ENCODE data around the gene GLIPR1L2. TPM values are rescaled to one million over a fixed set of nuclear protein-coding genes. Genes with fewer than 3 reads are reported as not detected.

GLIPR1L2 gene
- total and polyA plus RNA-seq, 2 of the 8 experiments (the other 6 are each of a cell fraction or from before 2014, with no cell fraction given), result 0.09 TPM; not detected in 1

DNA sequence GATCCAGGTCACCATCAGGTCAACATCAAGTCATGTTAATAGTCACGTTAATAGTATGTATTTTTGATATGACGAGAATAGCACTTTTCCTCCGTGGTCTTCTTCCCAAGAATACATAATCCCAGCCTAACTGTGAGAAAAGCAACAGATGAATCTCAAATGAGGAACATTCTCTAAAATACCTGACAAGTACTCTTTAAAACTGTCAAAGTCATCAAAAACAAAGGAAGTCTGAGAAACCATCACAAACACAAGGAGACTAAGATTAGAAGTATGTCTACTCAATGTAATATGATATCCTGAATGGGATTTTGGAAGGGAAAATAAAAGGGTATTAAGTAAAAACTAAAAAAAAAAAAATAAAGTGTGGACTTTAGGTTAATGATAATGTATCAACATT is 52.8 kb downstream of the GLIPR1L2 start:
- Histone ChIP-seq H2AFZ (ENCODE audit: low read length) (no peak overlapping the region), H3K27ac (ENCODE audit: low read depth, low read length) (no peak overlapping the region), H2BK5ac (ENCODE audit: low read depth, low read length) (no peak overlapping the region), H3K27me3 (replicated peaks in 1 of 4; ENCODE audit: control insufficient read depth in 3 of 4, extremely low read depth in 1 of 4, insufficient read depth in 3 of 4, low read length in 3 of 4) (no peaks in the 10 kb centered on the region), H4K20me1 (replicated peaks in 1 of 2; ENCODE audit: control insufficient read depth in 1 of 2, insufficient read depth in 2 of 2, low read length in 2 of 2) (no peaks in the 10 kb centered on the region), H3K4me3 (ENCODE audit: extremely low read depth in 1 of 4, insufficient read depth in 2 of 4, low read depth in 3 of 4, low read length in 4 of 4) (no peak overlapping the region), H4K8ac (ENCODE audit: extremely low read depth, insufficient read depth, low read length) (no peak overlapping the region), H3K18ac (ENCODE audit: extremely low read depth, low read length) (no peak overlapping the region), H2BK120ac (replicated peaks; ENCODE audit: low read depth, low read length) (no peak overlapping the region), H3K23ac (ENCODE audit: insufficient read length) (no peak overlapping the region), H3K9ac (replicated peaks in 1 of 4; ENCODE audit: extremely low read depth in 1 of 4, low read depth in 3 of 4, low read length in 3 of 4) (no peak overlapping the region), H3K4me1 (replicated peaks in 1 of 4; ENCODE audit: control insufficient read depth in 3 of 4, insufficient read depth in 4 of 4, low read length in 3 of 4) (no peaks in the 10 kb centered on the region), H3K56ac (replicated peaks; ENCODE audit: insufficient read length, low read depth, low read length) (no peak overlapping the region), H3K4me2 (ENCODE audit: insufficient read depth in 1 of 2, low read depth in 2 of 2, low read length in 2 of 2) (no peak overlapping the region), H3K14ac (ENCODE audit: insufficient read length) (no peak overlapping the region), H4K91ac (replicated peaks; ENCODE audit: insufficient read length, low read length) (no peak overlapping the region), H3K9me3 (ENCODE audit: insufficient read depth in 2 of 2, low read depth in 1 of 2, low read length in 1 of 2) (peaks cover 0 to 7% of the 10 kb centered on the region in 2 experiments; a peak in 2 of 4 replicates), H3K79me1 (ENCODE audit: low read depth, low read length) (no peaks in the 10 kb centered on the region), H2BK15ac (ENCODE audit: low read length) (no peak overlapping the region), H3K23me2 (ENCODE audit: low read depth, low read length) (no peaks in the 10 kb centered on the region; the same call in 1 of the 2 replicates), H4K5ac (ENCODE audit: insufficient read length, low read depth, low read length) (no peak overlapping the region), H3K79me2 (ENCODE audit: control insufficient read depth in 1 of 2, insufficient read depth in 2 of 2, low read length in 2 of 2) (no peaks in the 10 kb centered on the region), H2BK12ac (ENCODE audit: low read depth, low read length) (no peak overlapping the region), H2BK20ac (ENCODE audit: low read length) (no peak overlapping the region), H3K36me3 (ENCODE audit: control insufficient read depth in 2 of 4, insufficient read depth in 4 of 4, low read length in 3 of 4) (no peaks in the 10 kb centered on the region), H2AK5ac (ENCODE audit: low read depth, low read length) (no peak overlapping the region), H3K4ac (replicated peaks; ENCODE audit: insufficient read length, low read depth, low read length) (no peak overlapping the region)
- CTCF ChIA-PET (ENCODE audit: partially characterized antibody), result no interaction called here
- TF ChIP-seq EZH2 (IDR thresholded peaks at IDR 0.05; ENCODE audit: low read depth, low read length, severe bottlenecking) (no peak), NANOG (IDR thresholded peaks at IDR 0.05; ENCODE audit: insufficient read depth, low read depth, low read length, poor library complexity, severe bottlenecking) (no peak), RXRA (IDR thresholded peaks at IDR 0.05; ENCODE audit: insufficient read depth, low read depth, low read length) (no peak), TEAD4 (IDR thresholded peaks at IDR 0.05; ENCODE audit: low read depth, low read length) (no peak), SRF (IDR thresholded peaks at IDR 0.05; ENCODE audit: low read depth, low read length) (no peak), SIN3A (conservative IDR thresholded peaks at IDR 0.05 in 1 of 2, IDR thresholded peaks at IDR 0.05 in 1 of 2; ENCODE audit: low read depth in 1 of 2, low read length in 2 of 2) (no peak)
- WGBS, 2 experiments (ENCODE audit: extremely low coverage in 1 of 2, insufficient coverage in 1 of 2, insufficient read length in 1 of 2, insufficient replicate concordance in 2 of 2, low coverage in 1 of 2, low lambda C conversion rate in 2 of 2, missing lambda C conversion rate in 1 of 2), result 64% methylated on average over 3 of the region's 3 CpGs; no CpG with 5 or more reads in 1 of the 2 experiments
- POLR2A ChIA-PET (ENCODE audit: partially characterized antibody), result no interaction called here
- no peak for DNase-seq (ENCODE audit: low read depth in 1 of 2, low spot score in 2 of 2)
- no peak for FAIRE-seq

All from H1 (cell line).